ENCODE data around the gene GFPT2. TPM values are rescaled to one million over a fixed set of nuclear protein-coding genes. Genes with fewer than 3 reads are reported as not detected.

Gene GFPT2
- total RNA-seq, 4 donors from 2014 or later = 2.1 to 5.5 (median 4.1) TPM

- intact Hi-C loops (cut with DNase I; ENCODE audit: low total_unique reads) = no loop called here
- H3K4me3 ChIP-seq = no peak overlapping the region
- in situ Hi-C loops (cut with MboI; ENCODE audit: low sequenced_read_pairs in 4 of 4) = no loop called here
- TF ChIP-seq, protein P1, sequence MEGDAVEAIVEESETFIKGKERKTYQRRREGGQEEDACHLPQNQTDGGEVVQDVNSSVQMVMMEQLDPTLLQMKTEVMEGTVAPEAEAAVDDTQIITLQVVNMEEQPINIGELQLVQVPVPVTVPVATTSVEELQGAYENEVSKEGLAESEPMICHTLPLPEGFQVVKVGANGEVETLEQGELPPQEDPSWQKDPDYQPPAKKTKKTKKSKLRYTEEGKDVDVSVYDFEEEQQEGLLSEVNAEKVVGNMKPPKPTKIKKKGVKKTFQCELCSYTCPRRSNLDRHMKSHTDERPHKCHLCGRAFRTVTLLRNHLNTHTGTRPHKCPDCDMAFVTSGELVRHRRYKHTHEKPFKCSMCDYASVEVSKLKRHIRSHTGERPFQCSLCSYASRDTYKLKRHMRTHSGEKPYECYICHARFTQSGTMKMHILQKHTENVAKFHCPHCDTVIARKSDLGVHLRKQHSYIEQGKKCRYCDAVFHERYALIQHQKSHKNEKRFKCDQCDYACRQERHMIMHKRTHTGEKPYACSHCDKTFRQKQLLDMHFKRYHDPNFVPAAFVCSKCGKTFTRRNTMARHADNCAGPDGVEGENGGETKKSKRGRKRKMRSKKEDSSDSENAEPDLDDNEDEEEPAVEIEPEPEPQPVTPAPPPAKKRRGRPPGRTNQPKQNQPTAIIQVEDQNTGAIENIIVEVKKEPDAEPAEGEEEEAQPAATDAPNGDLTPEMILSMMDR (IDR thresholded peaks at IDR 0.05 in 4 of 5, conservative IDR thresholded peaks at IDR 0.05 in 1 of 5) = no peak
- TF ChIP-seq POLR2A (IDR thresholded peaks at IDR 0.05) = no peak
- H3K27me3 ChIP-seq = no peaks in the 10 kb centered on the region
- DNase-seq = no peak
- no peak overlapping the region for H3K27ac ChIP-seq
- H3K36me3 ChIP-seq = no peaks in the 10 kb centered on the region
- ATAC-seq = no peak
- no peaks in the 10 kb centered on the region for H3K4me1 ChIP-seq
- H3K9me3 ChIP-seq = no peaks in the 10 kb centered on the region
Observed at GRCh38 chr5:180399401-180400215, 46.5 kb upstream of the GFPT2 start.

DNA sequence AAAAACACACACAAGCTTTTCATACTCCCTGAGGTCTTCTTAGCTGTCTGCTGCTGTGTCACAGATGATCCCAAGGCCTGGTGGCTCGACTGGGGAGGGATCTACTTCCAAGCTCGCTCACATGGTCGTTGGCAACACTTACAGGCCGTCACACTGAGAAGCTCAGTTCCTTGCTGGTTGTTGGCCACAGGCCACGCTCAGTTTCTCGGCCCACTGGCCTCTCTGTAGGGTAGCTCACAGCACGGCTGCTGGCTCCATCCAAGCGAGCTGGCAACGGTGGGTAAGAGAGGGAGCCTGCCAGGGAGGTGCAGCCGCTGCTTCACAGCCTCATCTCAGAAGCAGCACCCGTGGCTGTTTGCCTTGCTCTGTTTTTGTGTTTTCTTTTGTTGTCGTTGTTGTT is 43.8 kb upstream of the GFPT2 start:
- Histone ChIP-seq H3K27ac (no peak overlapping the region), H3K27me3 (no peaks in the 10 kb centered on the region), H3K4me1 (no peaks in the 10 kb centered on the region), H3K9me3 (no peaks in the 10 kb centered on the region), H3K36me3 (no peaks in the 10 kb centered on the region), H3K4me3 (no peak overlapping the region)
- DNase-seq = no peak
- TF ChIP-seq POLR2A (IDR thresholded peaks at IDR 0.05) = no peak
- TF ChIP-seq, protein P1 (IDR thresholded peaks at IDR 0.05 in 4 of 5, conservative IDR thresholded peaks at IDR 0.05 in 1 of 5) = no peak
- no peak for ATAC-seq
- intact Hi-C loops (cut with DNase I; ENCODE audit: low total_unique reads) (no loop called here), in situ Hi-C loops (cut with MboI; ENCODE audit: low sequenced_read_pairs in 4 of 4) (no loop called here)

- H3K4me3 ChIP-seq = no peak overlapping the region
- H3K27ac ChIP-seq = no peak overlapping the region
- peak; percentile 50 to 70 for ATAC-seq
- H3K4me1 ChIP-seq = no peaks in the 10 kb centered on the region
- no peaks in the 10 kb centered on the region for H3K27me3 ChIP-seq
- TF ChIP-seq, protein P1 (IDR thresholded peaks at IDR 0.05 in 4 of 5, conservative IDR thresholded peaks at IDR 0.05 in 1 of 5) = no peak
- no peak for TF ChIP-seq POLR2A (IDR thresholded peaks at IDR 0.05)
- no peaks in the 10 kb centered on the region for H3K36me3 ChIP-seq
- DNase-seq = peak in 1 of 2 donors; percentile 61
- no peaks in the 10 kb centered on the region for H3K9me3 ChIP-seq
- in situ Hi-C loops (cut with MboI; ENCODE audit: low sequenced_read_pairs in 4 of 4) = no loop called here
- intact Hi-C loops (cut with DNase I; ENCODE audit: low total_unique reads) = no loop called here
Observed at GRCh38 chr5:180395540-180396274, 42.6 kb upstream of the GFPT2 start.

GRCh38 chr5:180394031-180394636 is 41.0 kb upstream of the GFPT2 start:
- in situ Hi-C loops (cut with MboI; ENCODE audit: low sequenced_read_pairs in 4 of 4) = no loop called here
- no peaks in the 10 kb centered on the region for H3K27me3 ChIP-seq
- no peaks in the 10 kb centered on the region for H3K36me3 ChIP-seq
- intact Hi-C loops (cut with DNase I; ENCODE audit: low total_unique reads) = no loop called here
- H3K4me1 ChIP-seq = no peaks in the 10 kb centered on the region
- H3K27ac ChIP-seq = no peak overlapping the region
- H3K9me3 ChIP-seq = no peaks in the 10 kb centered on the region
- DNase-seq (no peak), ATAC-seq (no peak)
- TF ChIP-seq, protein P1 (IDR thresholded peaks at IDR 0.05 in 4 of 5, conservative IDR thresholded peaks at IDR 0.05 in 1 of 5) = no peak
- no peak for TF ChIP-seq POLR2A (IDR thresholded peaks at IDR 0.05)
- no peak overlapping the region for H3K4me3 ChIP-seq

All from gastrocnemius medialis (tissue), 4 donors.